Neuron (in vitro differentiated cells): ENCODE measurements around the gene ZG16B.

Experiments used
- H2AFZ ChIP-seq: one replicate; pipeline ENCODE4 v1.6.1; 2013; ENCODE audit warnings: low read depth, mild to moderate bottlenecking, inconsistent platforms, low read length, moderate library complexity
- H3K27me3 ChIP-seq: one replicate; pipeline ENCODE4 v1.6.1; 2013; ENCODE audit warnings: low read length; ENCODE audit not compliant: insufficient read depth
- H3K36me3 ChIP-seq: one replicate; pipeline ENCODE4 v1.6.1; 2013; ENCODE audit warnings: low read length; ENCODE audit not compliant: insufficient read depth
- H3K4me1 ChIP-seq: one replicate; pipeline ENCODE4 v1.6.1; 2013; ENCODE audit warnings: low read length; ENCODE audit not compliant: insufficient read depth
- H3K4me3 ChIP-seq: 2 replicates; pipeline ENCODE4 v1.5.1; 2013; ENCODE audit warnings: mild to moderate bottlenecking, low read length, moderate library complexity
- H3K9me3 ChIP-seq: one replicate; pipeline ENCODE4 v1.6.1; 2013; ENCODE audit warnings: low read length

ZG16B gene

GRCh38 chr16:2860826-2861567, 30.9 kb downstream of the ZG16B start:
- H3K4me3 ChIP-seq, result no peak overlapping the region
- H3K27me3 ChIP-seq, result peaks cover 39% of the 10 kb centered on the region
- H2AFZ ChIP-seq, result no peak overlapping the region
- H3K4me1 ChIP-seq, result no peaks in the 10 kb centered on the region
- H3K9me3 ChIP-seq, result no peaks in the 10 kb centered on the region
- no peaks in the 10 kb centered on the region for H3K36me3 ChIP-seq

- Histone ChIP-seq H3K4me1 (peaks cover 3% of the 10 kb centered on the region), H2AFZ (no peak overlapping the region), H3K4me3 (no peak overlapping the region), H3K27me3 (peaks cover 2% of the 10 kb centered on the region), H3K9me3 (no peaks in the 10 kb centered on the region), H3K36me3 (no peaks in the 10 kb centered on the region)
Observed at GRCh38 chr16:2865651-2866050, 35.5 kb downstream of the ZG16B start.

- Histone ChIP-seq H3K36me3 (no peaks in the 10 kb centered on the region), H3K9me3 (no peaks in the 10 kb centered on the region), H3K27me3 (peaks cover 3% of the 10 kb centered on the region), H3K4me1 (peaks cover 3% of the 10 kb centered on the region), H2AFZ (no peak overlapping the region), H3K4me3 (no peak overlapping the region)
Observed at GRCh38 chr16:2866431-2866830, 36.3 kb downstream of the ZG16B start.

GRCh38 chr16:2867661-2867986, 37.5 kb downstream of the ZG16B start:
- Histone ChIP-seq H3K27me3 (peaks cover 6% of the 10 kb centered on the region), H3K4me1 (peaks cover 3% of the 10 kb centered on the region), H3K9me3 (no peaks in the 10 kb centered on the region), H2AFZ (peak overlapping the region; percentile 46), H3K4me3 (peak overlapping the region; percentile 54), H3K36me3 (no peaks in the 10 kb centered on the region)

GRCh38 chr16:2867987-2868789, 38.1 kb downstream of the ZG16B start:
- H3K4me1 ChIP-seq, result peaks cover 3% of the 10 kb centered on the region
- peak overlapping the region; percentile 46 for H2AFZ ChIP-seq
- H3K36me3 ChIP-seq, result no peaks in the 10 kb centered on the region
- H3K9me3 ChIP-seq, result no peaks in the 10 kb centered on the region
- H3K27me3 ChIP-seq, result peaks cover 6% of the 10 kb centered on the region
- peak overlapping the region; percentile 54 for H3K4me3 ChIP-seq

GRCh38 chr16:2871926-2872325, 41.8 kb downstream of the ZG16B start:
- H2AFZ ChIP-seq, result no peak overlapping the region
- H3K9me3 ChIP-seq, result no peaks in the 10 kb centered on the region
- H3K36me3 ChIP-seq, result no peaks in the 10 kb centered on the region
- peaks cover 3% of the 10 kb centered on the region for H3K4me1 ChIP-seq
- H3K4me3 ChIP-seq, result no peak overlapping the region
- H3K27me3 ChIP-seq, result peaks cover 6% of the 10 kb centered on the region

GRCh38 chr16:2874032-2874911, 44.2 kb downstream of the ZG16B start:
- Histone ChIP-seq H3K4me3 (no peak overlapping the region), H3K36me3 (no peaks in the 10 kb centered on the region), H3K9me3 (no peaks in the 10 kb centered on the region), H3K27me3 (peaks cover 6% of the 10 kb centered on the region), H3K4me1 (no peaks in the 10 kb centered on the region), H2AFZ (no peak overlapping the region)

GRCh38 chr16:2874912-2875362, 44.8 kb downstream of the ZG16B start:
- Histone ChIP-seq H3K27me3 (peaks cover 6% of the 10 kb centered on the region), H3K9me3 (no peaks in the 10 kb centered on the region), H3K4me1 (no peaks in the 10 kb centered on the region), H3K4me3 (no peak overlapping the region), H3K36me3 (no peaks in the 10 kb centered on the region), H2AFZ (no peak overlapping the region)

- no peak overlapping the region for H2AFZ ChIP-seq
- no peaks in the 10 kb centered on the region for H3K36me3 ChIP-seq
- peaks cover 6% of the 10 kb centered on the region for H3K4me1 ChIP-seq
- no peaks in the 10 kb centered on the region for H3K27me3 ChIP-seq
- no peak overlapping the region for H3K4me3 ChIP-seq
- no peaks in the 10 kb centered on the region for H3K9me3 ChIP-seq
Observed at GRCh38 chr16:2879854-2880508, 49.9 kb downstream of the ZG16B start.
